ENCODE measurements around the gene MET. TPM values are rescaled to one million over a fixed set of nuclear protein-coding genes. Genes with fewer than 3 reads are reported as not detected.

The MET gene
- total RNA-seq, 1 donor from 2014 or later: 66.4 TPM

- peak; percentile 79 for DNase-seq
Measured at GRCh38 chr7:116786791-116787443, 114.9 kb downstream of the MET start.

GRCh38 chr7:116787881-116788280, 115.9 kb downstream of the MET start:
- no peak for DNase-seq

DNA sequence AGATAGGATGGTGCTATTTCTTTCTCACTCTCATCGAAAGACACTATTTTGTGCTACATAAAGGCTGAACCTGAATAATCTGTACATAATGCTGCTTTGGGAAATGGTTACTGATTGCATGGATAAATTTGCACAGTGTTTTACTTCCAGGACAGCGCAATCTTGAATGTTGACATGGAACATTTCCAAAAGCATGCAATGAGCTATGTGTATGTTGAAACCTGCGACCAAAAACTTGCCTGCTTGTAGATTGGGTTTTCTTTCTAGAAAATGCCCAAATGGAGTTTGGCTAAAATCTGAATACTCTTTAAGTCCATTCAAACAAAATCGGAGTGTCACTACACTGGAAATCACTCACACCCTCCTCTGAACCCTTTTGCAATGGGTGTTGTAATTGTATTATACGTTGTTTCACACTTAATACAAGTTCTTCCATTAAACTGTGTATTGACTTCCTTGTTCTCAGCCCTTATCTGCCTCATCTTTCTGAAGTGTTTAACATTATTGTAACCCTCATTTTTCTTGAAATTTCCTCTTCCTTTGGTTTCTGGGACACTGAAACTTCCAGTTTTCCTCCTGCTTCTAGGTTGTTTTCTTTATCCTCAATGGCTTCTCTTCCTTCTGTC, 116.7 kb downstream of the MET start:
- DNase-seq: no peak

GRCh38 chr7:116790025-116790424, 118.0 kb downstream of the MET start:
- no peak for DNase-seq

GRCh38 chr7:116792813-116793212, 120.8 kb downstream of the MET start:
- DNase-seq: no peak

DNA sequence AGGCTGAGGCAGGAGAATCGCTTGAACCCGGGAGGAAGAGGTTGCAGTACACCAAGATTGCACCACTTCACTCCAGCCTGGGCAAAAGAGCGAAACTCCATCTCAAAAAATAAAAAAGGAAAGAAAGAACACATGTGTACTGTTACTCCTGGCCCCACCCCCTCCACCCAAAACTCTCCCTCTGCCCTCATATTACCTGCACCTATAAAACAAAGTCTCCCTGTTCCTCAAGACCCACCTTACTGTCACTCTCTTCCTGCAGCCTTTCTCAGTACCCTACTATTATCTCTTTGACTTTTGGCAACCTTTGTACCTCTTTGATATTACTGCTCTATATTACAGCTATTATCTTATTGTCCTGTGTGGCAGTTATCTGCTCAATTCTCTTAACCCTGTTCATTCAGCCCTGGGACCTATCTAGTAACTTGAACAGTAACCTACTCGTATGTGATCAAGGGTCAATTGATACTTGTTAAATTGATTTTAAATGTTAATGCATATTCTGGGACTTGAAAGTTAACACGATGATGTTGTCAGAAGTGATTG, 121.9 kb downstream of the MET start:
- no peak for DNase-seq

DNA sequence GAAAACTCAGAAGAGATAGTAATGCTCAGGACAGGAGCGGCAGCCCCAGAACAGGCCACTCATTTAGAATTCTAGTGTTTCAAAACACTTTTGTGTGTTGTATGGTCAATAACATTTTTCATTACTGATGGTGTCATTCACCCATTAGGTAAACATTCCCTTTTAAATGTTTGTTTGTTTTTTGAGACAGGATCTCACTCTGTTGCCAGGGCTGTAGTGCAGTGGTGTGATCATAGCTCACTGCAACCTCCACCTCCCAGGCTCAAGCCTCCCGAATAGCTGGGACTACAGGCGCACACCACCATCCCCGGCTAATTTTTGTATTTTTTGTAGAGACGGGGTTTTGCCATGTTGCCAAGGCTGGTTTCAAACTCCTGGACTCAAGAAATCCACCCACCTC, 124.5 kb downstream of the MET start:
- no peak for DNase-seq

DNA sequence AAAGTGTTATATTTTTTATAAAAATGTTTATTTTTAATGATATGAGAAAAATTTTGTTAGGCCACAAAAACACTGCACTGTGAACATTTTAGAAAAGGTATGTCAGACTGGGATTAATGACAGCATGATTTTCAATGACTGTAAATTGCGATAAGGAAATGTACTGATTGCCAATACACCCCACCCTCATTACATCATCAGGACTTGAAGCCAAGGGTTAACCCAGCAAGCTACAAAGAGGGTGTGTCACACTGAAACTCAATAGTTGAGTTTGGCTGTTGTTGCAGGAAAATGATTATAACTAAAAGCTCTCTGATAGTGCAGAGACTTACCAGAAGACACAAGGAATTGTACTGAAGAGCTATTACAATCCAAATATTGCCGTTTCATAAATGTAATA, 125.6 kb downstream of the MET start:
- peak; percentile 26 for DNase-seq

- DNase-seq: no peak
Measured at GRCh38 chr7:116798232-116798631, 126.2 kb downstream of the MET start.

- DNase-seq: no peak
Measured at GRCh38 chr7:116799916-116800315, 127.9 kb downstream of the MET start.

- DNase-seq: no peak
Measured at GRCh38 chr7:116800594-116800993, 128.6 kb downstream of the MET start.

- no peak for DNase-seq
Measured at GRCh38 chr7:116801092-116801710, 129.2 kb downstream of the MET start.

GRCh38 chr7:116802144-116802745, 130.2 kb downstream of the MET start:
- no peak for DNase-seq

DNA sequence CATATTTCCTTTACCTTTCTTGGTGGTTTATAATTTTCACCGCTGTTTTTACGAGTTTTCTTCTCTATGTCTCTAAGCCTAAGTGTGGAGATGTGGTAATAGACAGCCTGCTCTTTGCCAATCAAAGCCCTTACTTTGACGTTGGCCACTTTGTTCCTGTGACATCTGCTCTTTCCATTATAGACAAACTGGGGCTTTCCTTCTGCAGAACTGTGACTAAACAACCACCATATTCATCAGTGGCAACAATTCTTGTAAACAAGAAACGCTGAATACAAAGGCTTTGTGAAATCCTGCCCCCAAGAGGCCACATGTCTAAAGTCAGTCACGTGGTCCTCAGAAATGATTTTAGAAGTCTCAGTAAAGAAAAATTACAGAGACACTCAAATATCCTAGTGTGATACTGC, 130.8 kb downstream of the MET start:
- peak; percentile 80 for DNase-seq

- no peak for DNase-seq
Measured at GRCh38 chr7:116804471-116804870, 132.5 kb downstream of the MET start.

DNA sequence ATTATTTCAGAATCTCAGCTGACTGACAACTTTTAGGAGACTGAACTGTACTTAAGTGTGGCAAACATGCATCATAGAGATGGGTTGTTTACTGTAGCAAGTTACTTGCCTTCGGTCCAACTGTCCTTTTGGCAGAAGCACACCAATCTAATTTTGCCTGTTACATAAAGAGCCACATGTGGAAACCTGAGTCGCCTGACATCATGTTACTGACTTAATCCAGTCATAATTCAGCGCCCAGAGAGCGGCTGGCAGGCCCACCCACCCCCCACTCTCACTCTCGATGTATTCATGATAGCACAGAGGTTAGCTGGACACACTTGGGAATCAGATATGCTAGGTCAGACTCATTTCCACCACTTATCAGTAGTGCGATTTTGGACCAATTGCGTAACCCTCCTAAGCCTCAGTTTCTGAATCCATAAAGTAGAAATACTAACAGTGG, 133.1 kb downstream of the MET start:
- no peak for DNase-seq

- DNase-seq: peak; percentile 34
Measured at GRCh38 chr7:116806046-116806944, 134.3 kb downstream of the MET start.

DNA sequence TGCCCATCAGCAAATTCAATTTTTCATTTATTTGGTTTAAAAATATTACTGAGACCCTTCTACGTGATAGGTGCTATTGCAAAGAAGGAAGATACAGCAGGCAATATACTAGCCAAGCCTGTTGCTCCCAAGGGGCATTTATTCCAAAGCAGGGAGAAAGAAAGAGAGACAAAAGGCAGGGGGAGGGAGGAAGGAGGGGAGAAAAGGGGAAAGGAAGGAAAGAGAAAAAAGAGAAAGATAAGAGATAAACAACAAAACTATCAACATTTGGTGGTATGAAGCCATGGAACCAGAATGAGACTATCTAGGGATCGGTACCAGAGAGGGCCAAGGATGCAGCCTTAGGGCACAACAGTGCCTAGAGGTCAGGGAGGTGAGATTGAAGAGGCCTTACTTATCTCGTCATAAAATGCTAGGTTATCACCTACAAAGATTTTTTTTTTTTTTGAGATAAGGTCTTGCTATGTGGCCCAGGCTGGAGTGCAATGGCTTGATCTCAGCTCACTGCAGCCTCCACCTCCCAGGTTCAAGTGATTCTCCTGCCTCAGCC, 135.1 kb downstream of the MET start:
- no peak for DNase-seq

GRCh38 chr7:116809636-116810266, 137.8 kb downstream of the MET start:
- DNase-seq: peak; percentile 87

DNA sequence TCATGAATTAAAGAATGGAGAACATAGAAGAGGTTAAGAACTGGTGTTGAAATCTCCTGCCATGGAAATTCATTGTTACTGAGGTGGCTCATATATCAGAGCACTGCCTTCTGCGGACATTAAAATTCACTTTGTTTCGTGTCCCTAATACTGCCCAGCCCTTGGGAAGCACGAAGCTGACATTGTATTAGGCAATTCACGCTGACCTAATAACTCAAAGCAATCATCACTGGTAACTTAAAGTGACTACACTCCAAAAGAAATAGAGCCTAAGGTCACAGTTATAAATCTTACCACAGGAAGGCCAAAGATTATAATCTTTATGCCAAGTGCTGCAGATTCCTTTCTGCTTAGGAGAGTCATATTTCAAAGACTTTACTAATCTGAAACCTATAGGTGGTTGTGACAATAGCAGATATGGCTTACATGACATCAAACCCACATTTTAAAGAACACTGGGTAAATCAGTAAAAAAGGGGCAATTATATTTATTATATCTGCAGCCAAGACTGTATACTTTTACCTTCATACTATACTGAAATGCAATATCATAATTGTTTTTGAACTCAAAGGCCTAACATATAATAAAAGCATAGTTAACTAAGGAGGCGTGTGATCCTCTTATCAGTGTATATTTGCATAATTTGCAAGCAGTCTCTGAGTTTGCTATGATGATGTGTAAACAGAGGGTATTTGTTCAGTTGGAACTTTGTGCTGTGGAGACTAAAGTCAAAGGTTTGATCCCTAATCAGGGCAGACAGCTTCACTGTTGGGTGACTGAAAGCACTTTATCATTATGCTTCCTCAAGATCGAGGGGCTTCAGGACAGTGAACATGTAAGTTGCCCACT, 138.5 kb downstream of the MET start:
- DNase-seq: no peak

DNA sequence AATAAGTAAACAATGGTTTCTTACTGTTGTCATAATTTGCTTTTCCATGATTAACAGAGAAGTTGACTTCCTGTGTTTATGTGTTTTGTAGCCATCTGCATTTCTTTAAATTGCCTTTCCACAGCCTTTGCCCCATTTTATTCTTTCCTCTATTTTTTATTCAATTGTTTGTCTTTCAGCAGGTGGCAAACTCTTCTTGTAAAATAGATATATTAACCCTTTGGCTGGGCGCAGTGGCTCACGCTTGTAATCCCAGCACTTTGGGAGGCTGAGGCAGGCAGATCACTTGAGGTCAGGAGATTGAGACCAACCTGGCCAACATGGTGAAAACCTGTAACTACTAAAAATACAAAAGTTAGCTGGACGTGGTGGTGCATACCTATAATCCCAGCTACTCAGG, 139.8 kb downstream of the MET start:
- DNase-seq: no peak
